ENCODE data around the gene P3H4.

The P3H4 gene

DNA sequence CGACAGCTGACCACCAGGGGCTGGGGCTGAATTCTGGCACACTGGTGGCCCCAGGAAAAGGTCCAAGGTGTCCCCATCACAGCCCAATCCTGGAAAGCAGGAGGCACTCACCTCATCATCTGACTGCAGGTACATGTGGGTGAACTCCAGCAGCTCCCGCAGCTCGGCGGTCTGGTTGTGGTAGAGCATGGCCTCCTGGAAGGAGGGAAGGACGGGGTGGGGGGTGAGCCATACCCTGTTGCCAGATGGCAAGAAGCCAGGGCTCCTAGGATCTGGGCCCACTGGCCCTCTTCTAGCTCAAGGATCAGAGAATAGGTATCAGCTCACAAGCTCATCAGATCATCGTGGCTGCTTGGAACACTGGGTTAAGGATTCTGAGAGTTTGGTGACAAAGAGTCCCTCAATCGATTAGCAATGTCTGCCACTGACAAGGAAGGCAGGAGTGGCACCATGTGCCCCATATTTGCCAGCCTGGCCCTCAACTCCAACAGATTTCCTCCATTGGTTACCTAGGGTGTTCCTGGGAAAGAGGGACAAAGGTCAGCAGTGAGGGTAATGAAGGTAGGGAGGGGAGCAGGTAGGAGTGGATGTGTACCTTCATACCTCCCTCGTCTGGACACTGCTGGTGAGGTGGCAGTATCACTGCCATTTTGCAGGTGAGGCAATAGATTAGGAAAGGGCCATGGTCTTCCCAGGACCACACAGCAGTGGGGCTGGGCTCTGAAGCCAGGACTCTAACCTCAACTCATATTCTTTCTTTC, 4.9 kb downstream of the P3H4 start:
- DNase-seq (ENCODE audit: low read depth): no peak
- H3K4me3 ChIP-seq (ENCODE audit: low read length): no peak overlapping the region
- TF ChIP-seq, protein P1, sequence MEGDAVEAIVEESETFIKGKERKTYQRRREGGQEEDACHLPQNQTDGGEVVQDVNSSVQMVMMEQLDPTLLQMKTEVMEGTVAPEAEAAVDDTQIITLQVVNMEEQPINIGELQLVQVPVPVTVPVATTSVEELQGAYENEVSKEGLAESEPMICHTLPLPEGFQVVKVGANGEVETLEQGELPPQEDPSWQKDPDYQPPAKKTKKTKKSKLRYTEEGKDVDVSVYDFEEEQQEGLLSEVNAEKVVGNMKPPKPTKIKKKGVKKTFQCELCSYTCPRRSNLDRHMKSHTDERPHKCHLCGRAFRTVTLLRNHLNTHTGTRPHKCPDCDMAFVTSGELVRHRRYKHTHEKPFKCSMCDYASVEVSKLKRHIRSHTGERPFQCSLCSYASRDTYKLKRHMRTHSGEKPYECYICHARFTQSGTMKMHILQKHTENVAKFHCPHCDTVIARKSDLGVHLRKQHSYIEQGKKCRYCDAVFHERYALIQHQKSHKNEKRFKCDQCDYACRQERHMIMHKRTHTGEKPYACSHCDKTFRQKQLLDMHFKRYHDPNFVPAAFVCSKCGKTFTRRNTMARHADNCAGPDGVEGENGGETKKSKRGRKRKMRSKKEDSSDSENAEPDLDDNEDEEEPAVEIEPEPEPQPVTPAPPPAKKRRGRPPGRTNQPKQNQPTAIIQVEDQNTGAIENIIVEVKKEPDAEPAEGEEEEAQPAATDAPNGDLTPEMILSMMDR (IDR thresholded peaks at IDR 0.05; ENCODE audit: insufficient read depth, low read depth, low read length, missing control alignments): no peak

DNA sequence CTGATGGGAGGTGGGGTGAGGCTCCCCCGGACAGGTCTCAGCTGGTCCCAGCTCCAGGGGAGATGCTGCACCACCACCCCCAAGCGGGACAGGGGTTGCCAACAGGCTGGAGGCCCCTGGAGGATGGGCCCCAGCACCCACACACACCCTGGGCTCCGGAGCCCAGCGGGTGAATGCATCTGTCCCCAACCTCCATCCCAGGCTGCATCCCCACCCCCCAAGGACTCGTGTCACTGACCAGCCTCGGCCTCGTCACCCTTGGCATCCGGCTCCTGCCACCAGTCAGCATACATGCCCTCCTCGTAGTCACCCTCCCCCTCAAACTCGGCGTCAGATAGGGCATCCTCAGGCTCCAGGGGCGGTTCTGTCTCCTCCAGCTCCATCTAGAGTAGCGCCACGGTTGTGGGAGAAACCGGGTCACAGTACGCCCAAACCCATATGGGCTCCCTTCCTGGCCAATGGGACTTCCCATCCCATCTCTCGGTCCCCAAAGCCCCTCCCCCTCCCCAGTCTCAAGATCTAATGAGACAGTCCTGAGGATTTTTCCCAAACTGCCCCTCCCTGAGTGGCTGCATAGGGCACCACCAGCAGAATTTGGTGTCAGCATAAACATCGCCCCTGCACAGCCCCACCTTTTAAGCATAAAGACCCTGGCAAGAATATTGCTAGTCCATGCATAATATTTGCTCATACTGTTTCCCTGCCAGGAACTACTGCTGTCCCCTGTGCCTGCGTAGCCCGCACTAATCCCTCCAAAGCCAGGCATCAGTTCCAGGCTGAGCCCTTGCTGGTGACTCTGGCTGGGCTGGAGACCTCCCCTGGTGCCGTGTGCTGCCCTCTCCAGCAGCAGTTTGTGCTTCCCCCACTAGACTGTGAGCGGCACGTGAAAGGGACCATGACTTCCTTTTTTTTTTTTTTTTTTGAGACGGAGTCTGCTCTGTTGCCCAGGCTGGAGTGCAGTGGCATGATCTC, 8.4 kb downstream of the P3H4 start:
- H3K4me3 ChIP-seq (ENCODE audit: low read length): no peak overlapping the region
- DNase-seq (ENCODE audit: low read depth): no peak
- TF ChIP-seq, protein P1 (IDR thresholded peaks at IDR 0.05; ENCODE audit: insufficient read depth, low read depth, low read length, missing control alignments): no peak

DNA sequence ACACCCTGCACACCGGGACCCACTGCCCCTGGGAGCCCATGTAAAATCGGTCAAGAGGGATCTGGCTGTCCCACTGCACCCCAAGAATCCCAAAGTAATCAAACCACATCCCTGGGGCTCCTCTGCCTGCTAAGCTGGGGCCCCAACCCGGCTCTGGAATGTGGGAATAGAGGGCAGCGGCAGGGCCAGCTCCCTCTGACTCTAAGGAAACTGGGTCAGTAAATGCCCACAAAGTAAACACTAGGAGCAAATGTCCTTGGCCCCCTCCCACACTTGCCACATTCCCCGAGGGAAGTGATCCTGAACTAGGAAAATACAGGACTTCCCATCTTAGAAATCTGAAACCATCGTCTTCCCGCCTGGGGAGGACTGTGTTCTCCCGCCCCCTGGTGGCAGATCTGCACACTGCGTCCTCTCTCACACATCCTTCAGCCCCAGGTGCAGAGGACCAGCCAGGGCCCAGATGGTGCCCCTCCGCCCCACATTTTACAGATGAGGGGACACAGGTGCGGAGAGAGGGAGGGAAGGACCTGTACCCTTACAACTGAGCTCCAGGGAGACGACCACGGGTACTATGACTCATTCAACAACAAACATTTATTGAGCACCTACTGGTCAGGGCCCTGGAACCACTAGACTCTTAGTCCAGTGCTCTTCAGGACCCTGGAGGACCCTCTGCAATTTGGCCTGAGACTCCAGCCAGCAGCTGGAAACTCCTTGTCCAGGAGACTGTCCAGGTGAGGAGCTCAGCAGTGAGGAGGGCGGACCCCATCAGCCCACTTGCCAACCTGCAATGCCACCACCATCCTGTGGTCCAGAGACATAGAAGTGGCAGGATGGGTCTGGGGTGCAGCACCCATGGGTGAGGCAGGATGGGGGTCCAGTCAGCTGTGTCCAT, 10.1 kb downstream of the P3H4 start:
- DNase-seq (ENCODE audit: low read depth): peak; percentile 88
- peak overlapping the region; percentile 21 for H3K4me3 ChIP-seq (ENCODE audit: low read length)
- TF ChIP-seq, protein P1 (IDR thresholded peaks at IDR 0.05; ENCODE audit: insufficient read depth, low read depth, low read length, missing control alignments): peak; percentile 96

DNA sequence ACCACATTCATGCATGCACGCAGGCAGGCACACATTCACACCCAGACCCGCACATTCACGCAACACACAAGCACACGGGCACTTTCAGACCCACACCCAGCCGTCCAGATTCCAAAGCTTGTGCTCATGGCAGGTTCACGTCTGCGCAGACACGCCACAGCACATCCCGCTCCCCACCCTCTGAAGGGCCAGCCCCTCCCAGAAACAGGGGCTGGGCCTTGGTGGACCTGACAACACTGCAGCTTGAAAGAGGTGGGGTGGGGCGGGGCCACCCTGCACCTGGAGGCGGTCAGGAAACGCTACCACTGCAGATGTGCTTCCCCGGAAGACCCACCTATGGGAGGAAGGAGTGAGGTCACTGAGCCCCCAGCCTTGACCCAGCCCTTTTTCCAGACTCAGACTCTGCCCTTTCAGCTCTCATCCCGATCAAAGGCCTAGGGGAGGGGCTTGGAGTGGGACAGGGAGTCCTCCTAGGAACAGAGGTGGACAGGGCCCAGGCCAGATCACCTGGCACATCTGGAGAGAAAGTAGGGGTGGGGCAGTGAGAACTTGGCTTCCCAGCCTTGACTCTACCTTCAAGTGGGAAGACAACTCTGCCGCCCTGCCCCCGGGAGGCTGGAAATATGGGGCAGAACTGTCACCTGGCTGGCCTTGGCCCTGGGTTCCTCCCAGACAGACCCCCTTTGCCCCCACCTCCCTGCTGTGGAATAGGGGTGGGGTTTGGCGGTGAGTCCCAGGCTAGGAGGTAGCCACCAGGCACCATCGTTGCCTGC, 11.0 kb downstream of the P3H4 start:
- DNase-seq (ENCODE audit: low read depth): peak; percentile 100
- TF ChIP-seq, protein P1 (IDR thresholded peaks at IDR 0.05; ENCODE audit: insufficient read depth, low read depth, low read length, missing control alignments): no peak
- peak overlapping the region; percentile 21 for H3K4me3 ChIP-seq (ENCODE audit: low read length)

DNA sequence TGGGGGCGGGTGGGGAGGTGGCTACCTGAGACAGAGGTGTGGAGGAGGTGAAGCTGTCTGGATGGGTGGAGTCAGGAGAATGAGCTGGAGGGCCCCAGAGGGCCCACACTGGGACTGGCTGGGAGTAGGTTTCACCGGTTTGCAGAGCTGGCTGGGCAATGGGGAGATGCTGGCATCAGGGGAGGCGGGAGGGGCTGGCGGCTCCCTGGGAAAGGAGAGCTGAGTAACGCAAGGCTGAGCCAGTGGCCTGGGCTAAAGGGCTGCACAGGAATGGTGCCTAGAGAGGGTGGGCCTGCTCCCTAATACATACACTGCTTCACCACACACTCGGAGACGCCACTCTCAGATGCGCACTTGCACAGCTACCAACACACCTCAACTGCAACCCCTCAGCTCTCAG, 12.4 kb downstream of the P3H4 start:
- no peak overlapping the region for H3K4me3 ChIP-seq (ENCODE audit: low read length)
- DNase-seq (ENCODE audit: low read depth): peak; percentile 93
- TF ChIP-seq, protein P1 (IDR thresholded peaks at IDR 0.05; ENCODE audit: insufficient read depth, low read depth, low read length, missing control alignments): no peak

DNA sequence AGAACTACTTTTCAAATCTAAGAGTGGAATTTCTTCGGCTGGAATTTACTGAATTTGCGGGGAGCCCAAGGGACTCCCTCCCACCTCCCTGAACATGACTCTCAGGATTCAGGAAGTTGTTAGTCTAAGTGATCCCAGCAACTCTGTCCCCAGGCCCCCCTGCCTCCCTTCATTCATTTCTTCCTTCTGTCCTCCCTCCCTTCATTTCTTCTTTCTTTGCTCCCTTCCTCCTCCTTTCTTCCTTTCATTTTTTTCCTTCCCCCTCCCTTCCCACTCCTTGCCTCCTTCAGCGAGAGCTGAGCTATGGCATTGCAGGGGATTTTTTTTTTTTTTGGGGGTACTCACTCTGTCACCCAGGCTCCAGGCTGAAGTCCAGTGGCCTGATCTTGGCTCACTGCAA, 14.4 kb downstream of the P3H4 start:
- no peak overlapping the region for H3K4me3 ChIP-seq (ENCODE audit: low read length)
- TF ChIP-seq, protein P1 (IDR thresholded peaks at IDR 0.05; ENCODE audit: insufficient read depth, low read depth, low read length, missing control alignments): no peak

More for the DNA sequence above, 14.4 kb downstream of the P3H4 start:
- DNase-seq (ENCODE audit: low read depth): no peak

Measured in epithelial cell of esophagus (primary cell).